Muscle layer of duodenum (tissue), 2 donors: ENCODE results near the gene SPATA1.
"Not testable (repeated sequence)": the region's sequence is repeated elsewhere in the genome, so short reads cannot be mapped to it uniquely, and the experiment has no call there.

Experiments used
- H3K27ac ChIP-seq: one replicate; pipeline ENCODE4 v1.7.0; 2013; ENCODE audit warnings: mild to moderate bottlenecking, low read length
- H3K27me3 ChIP-seq: one replicate; pipeline ENCODE4 v1.7.0; 2013; ENCODE audit warnings: low read depth, mild to moderate bottlenecking, control low read depth, low read length
- H3K36me3 ChIP-seq, 2 donors: one replicate each; pipeline ENCODE4 v1.7.0; 2013; ENCODE audit warnings: low read length in 2 of 2, control low read depth in 1 of 2, mild to moderate bottlenecking in 1 of 2; ENCODE audit not compliant: insufficient read depth in 2 of 2, control insufficient read depth in 1 of 2
- H3K4me1 ChIP-seq, 2 donors: one replicate each; pipeline ENCODE4 v1.7.0; 2013; ENCODE audit warnings: low read length in 2 of 2, mild to moderate bottlenecking in 2 of 2, control low read depth in 1 of 2, moderate library complexity in 1 of 2; ENCODE audit not compliant: insufficient read depth in 2 of 2, control insufficient read depth in 1 of 2
- H3K4me3 ChIP-seq, 2 donors: one replicate each; pipeline ENCODE4 v1.7.0; 2013; ENCODE audit warnings: low read length in 2 of 2, low read depth in 1 of 2, mild to moderate bottlenecking in 1 of 2
- H3K9me3 ChIP-seq, 2 donors: one replicate each; pipeline ENCODE4 v1.7.0; 2013; ENCODE audit warnings: low read length in 2 of 2, control low read depth in 1 of 2, mild to moderate bottlenecking in 1 of 2; ENCODE audit not compliant: control insufficient read depth in 1 of 2
- donor health status: healthy.

The SPATA1 gene

GRCh38 chr1:84493747-84494146, 12.4 kb upstream of the SPATA1 start:
- Histone ChIP-seq H3K9me3 (no peaks in the 10 kb centered on the region), H3K4me1 (no peaks in the 10 kb centered on the region), H3K27ac (no peak overlapping the region), H3K36me3 (peaks cover 66% of the 10 kb centered on the region in 2 donors), H3K27me3 (no peaks in the 10 kb centered on the region), H3K4me3 (no peak overlapping the region)

GRCh38 chr1:84496498-84496897, 9.7 kb upstream of the SPATA1 start:
- H3K4me1 ChIP-seq, result peaks cover 0 to 9% of the 10 kb centered on the region in 2 donors
- H3K27ac ChIP-seq, result no peak overlapping the region
- peaks cover 62 to 64% of the 10 kb centered on the region in 2 donors for H3K36me3 ChIP-seq
- H3K4me3 ChIP-seq, result no peak overlapping the region
- H3K27me3 ChIP-seq, result no peaks in the 10 kb centered on the region
- H3K9me3 ChIP-seq, result no peaks in the 10 kb centered on the region

GRCh38 chr1:84497631-84498275, 8.4 kb upstream of the SPATA1 start:
- no peak overlapping the region for H3K27ac ChIP-seq
- H3K4me3 ChIP-seq, result no peak overlapping the region
- H3K4me1 ChIP-seq, result peaks cover 1 to 20% of the 10 kb centered on the region in 2 donors
- H3K36me3 ChIP-seq, result peaks cover 57 to 60% of the 10 kb centered on the region in 2 donors
- H3K9me3 ChIP-seq, result no peaks in the 10 kb centered on the region
- no peaks in the 10 kb centered on the region for H3K27me3 ChIP-seq

- Histone ChIP-seq H3K9me3 (no peaks in the 10 kb centered on the region), H3K4me3 (peak overlapping the region in 1 of 2 donors; percentile 100), H3K27ac (no peak overlapping the region), H3K27me3 (no peaks in the 10 kb centered on the region), H3K36me3 (peaks cover 19 to 26% of the 10 kb centered on the region in 2 donors), H3K4me1 (peaks cover 22 to 37% of the 10 kb centered on the region in 2 donors)
Measured at GRCh38 chr1:84502927-84503326, 3.3 kb upstream of the SPATA1 start.

- Histone ChIP-seq H3K4me3 (peak overlapping the region; percentile 69 to 100), H3K4me1 (peaks cover 22 to 37% of the 10 kb centered on the region in 2 donors), H3K27me3 (no peaks in the 10 kb centered on the region), H3K27ac (peak overlapping the region; percentile 100), H3K36me3 (peaks cover 11 to 16% of the 10 kb centered on the region in 2 donors), H3K9me3 (peaks cover 0 to 5% of the 10 kb centered on the region in 2 donors)
Measured at GRCh38 chr1:84504580-84505492, 1.4 kb upstream of the SPATA1 start.

- Histone ChIP-seq H3K9me3 (peaks cover 0 to 5% of the 10 kb centered on the region in 2 donors), H3K27ac (peak overlapping the region; percentile 100), H3K36me3 (peaks cover 7 to 13% of the 10 kb centered on the region in 2 donors), H3K27me3 (no peaks in the 10 kb centered on the region), H3K4me1 (peaks cover 22 to 37% of the 10 kb centered on the region in 2 donors), H3K4me3 (peak overlapping the region; percentile 69 to 100)
Measured at GRCh38 chr1:84505493-84506001, 639 bp upstream of the SPATA1 start.

- H3K4me3 ChIP-seq, result peak overlapping the region; percentile 69 to 100
- H3K27ac ChIP-seq, result peak overlapping the region; percentile 100
- H3K4me1 ChIP-seq, result peaks cover 22 to 26% of the 10 kb centered on the region in 2 donors
- H3K27me3 ChIP-seq, result no peaks in the 10 kb centered on the region
- peaks cover 0 to 5% of the 10 kb centered on the region in 2 donors for H3K9me3 ChIP-seq
- H3K36me3 ChIP-seq, result peaks cover 0 to 8% of the 10 kb centered on the region in 2 donors
Measured at GRCh38 chr1:84506729-84507453, 705 bp downstream of the SPATA1 start.

GRCh38 chr1:84507887-84508286, 1.7 kb downstream of the SPATA1 start:
- H3K36me3 ChIP-seq, H3K27me3 ChIP-seq, H3K9me3 ChIP-seq, H3K27ac ChIP-seq, H3K4me3 ChIP-seq: not testable (repeated sequence)
- peaks cover 16 to 19% of the 10 kb centered on the region in 2 donors for H3K4me1 ChIP-seq

- no peak overlapping the region for H3K27ac ChIP-seq
- H3K27me3 ChIP-seq, result no peaks in the 10 kb centered on the region
- no peak overlapping the region for H3K4me3 ChIP-seq
- peaks cover 12 to 13% of the 10 kb centered on the region in 2 donors for H3K4me1 ChIP-seq
- peaks cover 0 to 8% of the 10 kb centered on the region in 2 donors for H3K36me3 ChIP-seq
- H3K9me3 ChIP-seq, result peaks cover 0 to 5% of the 10 kb centered on the region in 2 donors
Measured at GRCh38 chr1:84508510-84508909, 2.3 kb downstream of the SPATA1 start.

- no peak overlapping the region for H3K4me3 ChIP-seq
- peaks cover 0 to 5% of the 10 kb centered on the region in 2 donors for H3K9me3 ChIP-seq
- no peak overlapping the region for H3K27ac ChIP-seq
- peaks cover 7 to 8% of the 10 kb centered on the region in 2 donors for H3K4me1 ChIP-seq
- peaks cover 0 to 8% of the 10 kb centered on the region in 2 donors for H3K36me3 ChIP-seq
- H3K27me3 ChIP-seq, result no peaks in the 10 kb centered on the region
Measured at GRCh38 chr1:84509029-84509428, 2.8 kb downstream of the SPATA1 start.
